Ureter (tissue), 1 donor: ENCODE measurements around the gene SERPINA12. TPM values are rescaled to one million over a fixed set of nuclear protein-coding genes. Genes with fewer than 3 reads are reported as not detected.
"Not testable (repeated sequence)": the region's sequence is repeated elsewhere in the genome, so short reads cannot be mapped to it uniquely, and the experiment has no call there.

ENCODE experiments used
- DNase-seq: peaks from one replicate; pipeline ENCODE4 v3.0.0-alpha.2; 2020; ENCODE audit warnings: low spot score
- total RNA-seq: library from RNA; stranded (reverse); gene quantifications from one replicate; pipeline ENCODE4 v1.2.4, GENCODE V29; 2023
- donor health status: DM: yes; HTN: yes; CAD: no.

SERPINA12 gene
- total RNA-seq, 1 donor from 2014 or later, result not detected

DNA sequence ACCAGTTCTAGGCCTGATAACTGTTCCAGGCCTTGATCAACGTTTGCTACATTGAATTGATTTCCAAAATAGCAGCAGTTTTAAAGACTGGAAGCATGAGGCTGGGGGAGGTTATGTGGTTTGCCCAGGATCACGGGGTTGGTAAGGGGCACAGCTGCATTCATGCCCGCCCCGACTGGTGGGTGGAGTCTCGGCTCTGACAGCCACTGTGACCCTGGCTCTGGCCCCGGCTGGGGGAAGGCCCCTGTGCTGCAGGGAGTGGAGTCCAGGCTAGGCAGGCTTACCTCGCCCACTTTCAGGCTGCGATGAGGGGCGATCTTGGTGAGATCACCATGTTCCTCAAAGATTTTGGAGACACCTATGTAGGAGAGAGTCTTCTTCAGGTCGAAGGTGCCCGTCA is 19.9 kb downstream of the SERPINA12 start:
- DNase-seq, result no peak

GRCh38 chr14:94486883-94487282 is 22.4 kb downstream of the SERPINA12 start:
- no peak for DNase-seq

- DNase-seq, result no peak
These were observed 23.1 kb downstream of the SERPINA12 start for GRCh38 chr14:94485944-94486841.

GRCh38 chr14:94484481-94484880 is 24.8 kb downstream of the SERPINA12 start:
- DNase-seq, result no peak

- DNase-seq, result no peak
These were observed 25.5 kb downstream of the SERPINA12 start for GRCh38 chr14:94483729-94484275.

GRCh38 chr14:94483071-94483451 is 26.2 kb downstream of the SERPINA12 start:
- DNase-seq, result no peak

- DNase-seq, result not testable (repeated sequence)
These were observed 26.9 kb downstream of the SERPINA12 start for GRCh38 chr14:94482132-94483070.

GRCh38 chr14:94481468-94482131 is 27.7 kb downstream of the SERPINA12 start:
- no peak for DNase-seq

- DNase-seq, result no peak
These were observed 28.5 kb downstream of the SERPINA12 start for GRCh38 chr14:94480809-94481208.

- no peak for DNase-seq
These were observed 30.8 kb downstream of the SERPINA12 start for GRCh38 chr14:94478420-94478819.

DNA sequence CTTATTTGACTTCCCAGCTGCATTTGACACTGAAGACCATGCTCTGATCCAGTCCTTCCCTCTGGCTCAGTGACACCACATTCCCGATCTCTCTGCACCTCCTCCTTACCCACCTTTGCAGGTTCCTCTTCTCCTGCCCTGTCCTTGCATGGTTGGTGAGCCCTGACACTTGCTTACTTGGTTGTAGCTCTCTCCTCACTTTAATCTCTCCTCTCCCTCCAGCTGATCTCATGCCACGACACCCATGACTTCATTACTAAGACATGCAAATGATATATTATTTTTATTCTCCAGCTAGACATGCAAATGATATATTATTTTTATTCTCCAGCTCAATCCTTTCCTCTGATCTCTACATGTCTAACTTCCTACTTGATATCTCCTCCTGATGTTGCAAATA is 33.2 kb downstream of the SERPINA12 start, which contains the start of gene SERPINA9:
Gene SERPINA9 (minus strand): TSS at position 175 of the 400 bp plus-strand sequence. CDS start 6,357 bp downstream, outside the sequence.
- no peak for DNase-seq

- no peak for DNase-seq
These were observed 34.7 kb downstream of the SERPINA12 start for GRCh38 chr14:94474581-94475031.

DNA sequence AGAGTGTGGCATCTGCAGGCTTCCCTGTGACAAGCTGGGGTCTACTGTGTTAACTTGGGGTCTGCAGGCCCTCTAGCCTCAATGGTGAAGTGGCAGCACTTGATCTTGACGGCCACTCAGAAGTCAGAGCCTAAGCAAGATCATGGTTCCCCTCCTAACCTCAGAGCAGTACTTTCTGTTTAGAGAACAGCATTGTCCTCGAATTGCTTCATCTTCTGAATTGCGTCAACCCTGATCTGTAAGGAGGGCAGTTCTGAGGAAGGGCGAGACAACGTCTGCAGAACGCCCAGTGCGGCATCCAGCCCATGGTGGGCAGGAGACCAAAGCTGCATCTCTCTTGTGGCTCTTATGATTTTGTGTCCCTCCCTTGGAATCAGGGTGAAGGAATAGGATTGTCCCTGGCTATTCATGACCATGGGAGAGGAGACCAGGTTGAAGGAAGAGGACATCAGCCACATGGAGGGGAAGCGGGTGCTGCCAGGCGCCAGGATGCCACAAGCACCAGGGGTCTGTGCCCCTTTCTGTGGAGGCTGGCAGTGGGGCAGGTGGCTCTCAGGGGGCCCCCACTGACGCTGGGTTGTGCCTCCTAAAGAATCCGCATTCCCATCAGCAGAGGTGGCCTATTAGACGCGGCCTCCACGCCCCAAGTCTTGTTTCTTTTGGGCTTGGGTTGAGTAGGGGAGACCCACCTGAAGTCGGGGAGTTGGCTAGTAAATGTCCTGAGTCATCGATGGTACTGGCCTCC is 35.4 kb downstream of the SERPINA12 start:
- no peak for DNase-seq

DNA sequence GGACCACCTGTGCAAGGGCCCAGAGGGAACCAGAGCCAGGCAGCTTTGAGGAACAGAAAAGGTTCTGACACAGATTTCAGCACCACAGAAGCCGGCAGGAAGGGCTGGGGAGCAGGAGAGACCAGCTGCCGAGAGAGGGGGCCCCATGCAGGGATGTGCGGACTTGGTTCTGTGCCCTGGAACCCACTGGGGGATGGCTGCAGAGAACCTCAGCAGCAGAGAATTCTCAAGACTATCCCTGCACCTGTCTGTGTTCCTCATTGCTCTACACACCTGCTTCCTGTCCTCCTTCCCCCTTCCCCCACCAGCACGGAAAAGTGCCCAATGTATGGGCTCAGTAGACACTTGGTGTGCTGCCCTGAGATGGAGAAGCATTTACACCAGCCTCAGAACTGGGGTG is 36.4 kb downstream of the SERPINA12 start:
- no peak for DNase-seq

DNA sequence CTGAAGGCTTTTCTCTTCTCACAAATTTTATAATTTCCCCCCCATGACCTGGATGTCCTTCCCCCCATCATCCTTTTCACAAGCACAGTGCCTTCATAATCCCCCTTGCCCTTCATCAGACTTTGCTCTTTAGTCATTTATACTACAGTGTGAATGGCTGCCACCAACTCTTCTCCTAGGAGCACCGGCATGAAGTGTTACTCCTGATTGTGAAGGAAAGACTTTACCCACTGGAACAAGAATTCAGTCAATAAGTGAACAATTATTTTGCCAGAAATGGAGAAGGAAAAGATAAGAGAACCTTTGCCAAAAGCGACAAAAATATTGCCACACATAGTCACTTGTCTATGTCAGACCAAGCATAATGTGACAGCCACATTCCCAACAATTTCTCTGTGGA is 38.2 kb downstream of the SERPINA12 start:
- DNase-seq, result no peak

DNA sequence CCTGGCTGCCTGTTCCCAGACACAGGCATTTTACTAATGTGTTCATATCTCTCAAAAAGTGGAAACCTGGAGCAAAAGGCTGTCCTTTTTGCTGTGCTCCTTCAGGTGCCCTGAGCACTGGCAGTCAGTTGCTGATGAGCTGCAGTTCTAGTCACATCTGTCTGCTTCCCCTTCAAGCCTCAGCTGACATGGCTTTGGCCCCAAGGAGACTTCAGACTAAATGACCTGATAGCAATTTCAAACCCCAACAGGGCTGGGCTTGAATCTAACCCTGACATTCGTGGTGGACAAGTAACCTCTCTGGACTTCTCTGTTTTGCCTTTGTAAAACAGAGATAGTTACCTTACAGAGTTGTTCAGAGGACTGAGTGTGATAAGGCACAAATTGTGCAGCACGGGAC is 39.0 kb downstream of the SERPINA12 start:
- no peak for DNase-seq

DNA sequence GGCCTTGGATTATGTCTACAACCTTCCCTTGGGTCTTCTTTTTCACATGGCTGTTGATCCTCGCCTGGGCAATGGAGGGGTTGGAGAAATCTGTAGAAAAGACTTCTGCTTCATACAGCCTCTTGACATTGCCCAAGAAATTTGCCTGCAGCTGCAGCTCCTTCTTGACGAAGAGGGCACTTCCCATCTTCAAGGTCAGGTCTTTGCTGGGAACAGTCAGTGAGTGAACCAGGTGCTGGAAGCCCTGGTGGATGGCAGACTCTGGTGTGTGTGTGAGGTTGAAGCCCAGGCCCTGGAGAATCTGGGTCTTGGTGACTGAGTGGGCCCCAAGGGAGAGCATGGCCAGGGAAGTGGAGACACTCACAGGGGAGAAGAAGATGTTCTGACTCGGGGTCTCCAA is 40.0 kb downstream of the SERPINA12 start:
- no peak for DNase-seq

- no peak for DNase-seq
These were observed 41.3 kb downstream of the SERPINA12 start for GRCh38 chr14:94467728-94468520.

DNA sequence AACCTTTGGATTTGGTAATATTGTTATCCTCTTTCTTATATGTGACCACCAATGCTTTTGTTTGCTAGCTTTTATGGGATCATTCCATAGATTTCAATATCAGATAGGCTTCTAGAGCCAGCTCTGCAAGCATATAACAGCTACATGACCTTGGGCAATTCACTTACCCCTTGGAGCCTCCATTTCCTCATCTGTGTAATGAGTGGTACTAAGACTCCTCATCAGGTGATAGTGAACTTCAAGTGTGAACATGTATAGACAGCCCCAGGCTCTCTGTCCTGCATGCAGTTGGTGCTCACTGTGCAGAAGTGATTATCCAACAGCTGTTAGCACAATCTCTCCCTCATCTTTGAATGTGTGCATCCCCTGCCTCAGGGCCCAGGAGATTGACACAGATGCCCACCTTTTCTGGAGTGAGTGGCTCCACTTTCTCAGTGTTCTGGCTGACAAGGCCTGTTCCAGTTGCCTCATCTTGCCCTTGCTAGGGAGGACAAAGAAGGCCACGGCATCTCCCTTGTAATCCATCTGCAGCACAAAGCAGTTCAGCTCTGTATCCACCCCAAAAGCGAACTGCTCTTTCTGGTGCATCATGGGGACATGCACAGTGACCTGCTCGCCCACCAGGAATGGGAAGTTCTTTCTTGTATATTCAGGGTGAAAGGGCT is 42.4 kb downstream of the SERPINA12 start:
- DNase-seq, result no peak
